CD14-positive monocyte (primary cell): ENCODE data around the gene GLG1. TPM values are rescaled to one million over a fixed set of nuclear protein-coding genes. Genes with fewer than 3 reads are reported as not detected.
"Not testable (repeated sequence)": the region's sequence is repeated elsewhere in the genome, so short reads cannot be mapped to it uniquely, and the experiment has no call there.

Experiments
- DNase-seq, 3 donors: peaks; one replicate each; pipeline ENCODE4 v3.0.0-alpha.2; 2011 to 2022
- H2AFZ ChIP-seq: 2 replicates; pipeline ENCODE4 v1.6.0; 2012; ENCODE audit warnings: mild to moderate bottlenecking, low read depth, low read length, inconsistent platforms; ENCODE audit not compliant: insufficient read depth, poor library complexity, severe bottlenecking
- H3K27ac ChIP-seq, 2 donors: 1 replicate in 1 of 2; 2 replicates in 1 of 2; pipeline ENCODE4 v1.5.1; 2012 to 2013; ENCODE audit warnings: low read length in 2 of 2, control low read depth in 1 of 2, inconsistent platforms in 1 of 2, low read depth in 1 of 2, mild to moderate bottlenecking in 1 of 2
- H3K27me3 ChIP-seq, 2 donors: one replicate each; pipeline versions ENCODE4 v1.6.0 to v1.6.1; 2011 to 2013; ENCODE audit warnings: low read length in 2 of 2; ENCODE audit not compliant: control insufficient read depth in 2 of 2, insufficient read depth in 2 of 2
- H3K36me3 ChIP-seq, 2 donors: replicated peaks in 1 of 2; 1 replicate in 1 of 2; 2 replicates in 1 of 2; pipeline versions ENCODE4 v1.5.1 to v1.6.1; 2012 to 2013; ENCODE audit warnings: low read length in 2 of 2, control low read depth in 1 of 2, inconsistent platforms in 1 of 2, mild to moderate bottlenecking in 1 of 2; ENCODE audit not compliant: insufficient read depth in 2 of 2, control insufficient read depth in 1 of 2
- H3K4me1 ChIP-seq, 2 donors: 1 replicate in 1 of 2; 2 replicates in 1 of 2; pipeline versions ENCODE4 v1.5.1 to v1.6.1; 2012 to 2013; ENCODE audit warnings: low read length in 2 of 2, control low read depth in 1 of 2, inconsistent platforms in 1 of 2, mild to moderate bottlenecking in 1 of 2, moderate library complexity in 1 of 2; ENCODE audit not compliant: insufficient read depth in 2 of 2, control insufficient read depth in 1 of 2
- H3K4me2 ChIP-seq: replicated peaks from 2 replicates; pipeline ENCODE3; 2012; ENCODE audit warnings: low read length, moderate library complexity, mild to moderate bottlenecking; ENCODE audit not compliant: poor library complexity, severe bottlenecking; ENCODE audit errors: extremely low read depth
- H3K4me3 ChIP-seq, 3 experiments: fragments of 200-600 bp in 1 of 3; sonication (generic) in 1 of 3; replicated peaks in 1 of 3; 1 replicate in 2 of 3; 2 replicates in 1 of 3; pipeline ENCODE4 v1.5.1; 2011 to 2013; ENCODE audit warnings: low read length in 3 of 3, mild to moderate bottlenecking in 3 of 3, control low read depth in 2 of 3, low read depth in 2 of 3, inconsistent platforms in 1 of 3, moderate library complexity in 1 of 3
- H3K79me2 ChIP-seq: 2 replicates; pipeline ENCODE4 v1.6.0; 2012; ENCODE audit warnings: mild to moderate bottlenecking, control low read depth, inconsistent platforms, low read length, moderate library complexity; ENCODE audit not compliant: insufficient read depth
- H3K9ac ChIP-seq: 2 replicates; pipeline ENCODE4 v1.6.0; 2017; ENCODE audit warnings: low read length, mild to moderate bottlenecking; ENCODE audit not compliant: insufficient read depth, poor library complexity, severe bottlenecking
- H3K9me3 ChIP-seq, 2 donors: replicated peaks in 1 of 2; 1 replicate in 1 of 2; 2 replicates in 1 of 2; pipeline versions ENCODE4 v1.5.1 to v1.6.1; 2012 to 2013; ENCODE audit warnings: low read length in 2 of 2, control low read depth in 1 of 2; ENCODE audit not compliant: control insufficient read depth in 1 of 2, insufficient read depth in 1 of 2
- H4K20me1 ChIP-seq: 2 replicates; pipeline ENCODE4 v1.6.0; 2012; ENCODE audit warnings: mild to moderate bottlenecking, low read length, control low read depth, moderate library complexity; ENCODE audit not compliant: insufficient read depth
- H3K27ac Mint-ChIP-seq, 7 donors: one replicate each; pipeline ENCODE4 v1.8.0; 2020; ENCODE audit warnings: mild to moderate bottlenecking in 7 of 7, mixed read lengths in 7 of 7, moderate library complexity in 6 of 7, inconsistent platforms in 2 of 7
- H3K27me3 Mint-ChIP-seq, 3 donors: one replicate each; pipeline ENCODE4 v1.8.0; 2021 to 2022; ENCODE audit warnings: low read depth in 3 of 3, mild to moderate bottlenecking in 3 of 3, mixed read lengths in 3 of 3, moderate library complexity in 3 of 3, inconsistent platforms in 1 of 3
- H3K36me3 Mint-ChIP-seq, 2 donors: one replicate each; pipeline ENCODE4 v1.8.0; 2020; ENCODE audit warnings: mixed read lengths in 2 of 2, inconsistent platforms in 1 of 2, mild to moderate bottlenecking in 1 of 2
- H3K4me1 Mint-ChIP-seq: one replicate; pipeline ENCODE4 v1.8.0; 2020; ENCODE audit warnings: mild to moderate bottlenecking, mixed read lengths
- H3K4me3 Mint-ChIP-seq, 2 donors: one replicate each; pipeline ENCODE4 v1.8.0; 2020; ENCODE audit warnings: mild to moderate bottlenecking in 2 of 2, mixed read lengths in 2 of 2, moderate library complexity in 1 of 2
- H3K9me3 Mint-ChIP-seq, 7 donors: one replicate each; pipeline ENCODE4 v1.8.0; 2020 to 2022; ENCODE audit warnings: mixed read lengths in 7 of 7, mild to moderate bottlenecking in 6 of 7, moderate library complexity in 6 of 7, inconsistent platforms in 2 of 7
- WGBS: methylation state at CpG from one replicate; pipeline ENCODE4 v1.1.5; 2013; ENCODE audit warnings: missing lambda C conversion rate; ENCODE audit not compliant: insufficient coverage; 5-methylcytosine and 5-hydroxymethylcytosine counted together
- intact Hi-C, 2 donors: fragments of 100-400 bp; cut with micrococcal nuclease; formaldehyde crosslinking; loops; one replicate each; pipeline versions ENCODE4 v1.15.0 to v1.15.1; 2023
- polyA plus RNA-seq, 3 donors: library from polyadenylated mRNA; depleted of rRNA in 1 of 3; unstranded in 2 of 3; stranded (reverse) in 1 of 3; fragments of 300-500 nt in 2 of 3; fragments of >200 nt in 1 of 3; fragmentation: Illumina TruSeq in 2 of 3; gene quantifications; 1 replicate in 2 of 3; 2 replicates in 1 of 3; pipeline ENCODE4 v1.2.3, GENCODE V29; 2012 to 2021
- TF ChIP-seq, protein P1 (sequence below): fragments of 200-600 bp; IDR thresholded peaks from one replicate; pipeline ENCODE4 v1.8.0; 2022; ENCODE audit warnings: antibody characterized with exemption, mild to moderate bottlenecking

GLG1 gene
- polyA plus RNA-seq, 3 donors, result 40.3 to 69.1 (median 51.1) TPM

GRCh38 chr16:74556375-74556922 is 50.5 kb downstream of the GLG1 start:
- no peak overlapping the region for H3K4me2 ChIP-seq

DNA sequence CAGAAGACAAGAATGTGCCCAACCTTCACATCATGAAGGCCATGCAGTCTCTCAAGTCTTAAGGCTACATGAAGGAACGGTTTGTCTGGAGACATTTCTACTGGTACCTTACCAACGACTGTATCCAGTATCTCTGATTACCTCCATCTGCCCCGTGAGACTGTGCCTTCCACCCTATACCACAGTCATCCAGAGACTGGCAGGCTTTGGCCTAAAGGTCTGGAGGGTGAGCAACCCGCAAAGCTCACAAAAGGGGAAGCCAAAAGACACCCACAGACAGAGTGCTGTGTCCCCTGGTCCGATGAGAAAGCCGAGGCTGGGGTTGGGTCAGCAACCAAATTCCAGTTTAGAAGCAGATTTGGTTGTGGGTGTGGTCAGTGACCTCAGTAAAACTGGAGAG is 54.6 kb downstream of the GLG1 start:
- H3K36me3 ChIP-seq, H3K9me3 Mint-ChIP-seq, intact Hi-C loops, H3K27ac Mint-ChIP-seq, DNase-seq, H2AFZ ChIP-seq, H3K4me1 ChIP-seq, H3K9ac ChIP-seq, H3K27me3 Mint-ChIP-seq, H3K27me3 ChIP-seq, H3K9me3 ChIP-seq, H3K4me2 ChIP-seq, H3K4me3 ChIP-seq, H3K27ac ChIP-seq, H3K36me3 Mint-ChIP-seq, H3K4me3 Mint-ChIP-seq, H3K4me1 Mint-ChIP-seq: not testable (repeated sequence)
- WGBS, result no CpG with 5 or more reads among the region's 6 CpGs
- H4K20me1 ChIP-seq, result peaks cover 30% of the 10 kb centered on the region
- H3K79me2 ChIP-seq, result peaks cover 28% of the 10 kb centered on the region

More at GRCh38 chr16:74556375-74556922, 50.5 kb downstream of the GLG1 start:
- peaks cover 0 to 9% of the 10 kb centered on the region in 2 donors for H3K36me3 Mint-ChIP-seq
- Histone ChIP-seq H4K20me1 (peaks cover 61% of the 10 kb centered on the region), H2AFZ (no peak overlapping the region), H3K4me1 (peaks cover 0 to 4% of the 10 kb centered on the region in 2 donors), H3K27me3 (no peaks in the 10 kb centered on the region), H3K9ac (no peak overlapping the region), H3K4me3 (no peak overlapping the region), H3K9me3 (no peaks in the 10 kb centered on the region), H3K79me2 (peaks cover 56% of the 10 kb centered on the region), H3K36me3 (peaks cover 0 to 5% of the 10 kb centered on the region in 2 donors), H3K27ac (no peak overlapping the region)
- DNase-seq, result no peak
- peaks cover 6% of the 10 kb centered on the region for H3K4me1 Mint-ChIP-seq
- no peak overlapping the region for H3K4me3 Mint-ChIP-seq
- no peak overlapping the region for H3K27ac Mint-ChIP-seq
- no CpG with 5 or more reads among the region's 1 CpG for WGBS
- TF ChIP-seq, protein P1, sequence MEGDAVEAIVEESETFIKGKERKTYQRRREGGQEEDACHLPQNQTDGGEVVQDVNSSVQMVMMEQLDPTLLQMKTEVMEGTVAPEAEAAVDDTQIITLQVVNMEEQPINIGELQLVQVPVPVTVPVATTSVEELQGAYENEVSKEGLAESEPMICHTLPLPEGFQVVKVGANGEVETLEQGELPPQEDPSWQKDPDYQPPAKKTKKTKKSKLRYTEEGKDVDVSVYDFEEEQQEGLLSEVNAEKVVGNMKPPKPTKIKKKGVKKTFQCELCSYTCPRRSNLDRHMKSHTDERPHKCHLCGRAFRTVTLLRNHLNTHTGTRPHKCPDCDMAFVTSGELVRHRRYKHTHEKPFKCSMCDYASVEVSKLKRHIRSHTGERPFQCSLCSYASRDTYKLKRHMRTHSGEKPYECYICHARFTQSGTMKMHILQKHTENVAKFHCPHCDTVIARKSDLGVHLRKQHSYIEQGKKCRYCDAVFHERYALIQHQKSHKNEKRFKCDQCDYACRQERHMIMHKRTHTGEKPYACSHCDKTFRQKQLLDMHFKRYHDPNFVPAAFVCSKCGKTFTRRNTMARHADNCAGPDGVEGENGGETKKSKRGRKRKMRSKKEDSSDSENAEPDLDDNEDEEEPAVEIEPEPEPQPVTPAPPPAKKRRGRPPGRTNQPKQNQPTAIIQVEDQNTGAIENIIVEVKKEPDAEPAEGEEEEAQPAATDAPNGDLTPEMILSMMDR, result no peak
- H3K9me3 Mint-ChIP-seq, result no peaks in the 10 kb centered on the region
- no peaks in the 10 kb centered on the region for H3K27me3 Mint-ChIP-seq
- intact Hi-C loops, result no loop called here

- H3K4me1 ChIP-seq, H3K27ac ChIP-seq, H3K36me3 ChIP-seq, H3K4me2 ChIP-seq, H3K9me3 ChIP-seq, H3K4me3 ChIP-seq, H3K9me3 Mint-ChIP-seq, intact Hi-C loops, H3K27me3 ChIP-seq, DNase-seq, H3K4me1 Mint-ChIP-seq, H2AFZ ChIP-seq, H3K36me3 Mint-ChIP-seq, H3K27ac Mint-ChIP-seq, H3K27me3 Mint-ChIP-seq, H3K9ac ChIP-seq, H3K4me3 Mint-ChIP-seq: not testable (repeated sequence)
- Histone ChIP-seq H3K79me2 (peaks cover 21% of the 10 kb centered on the region), H4K20me1 (peaks cover 20% of the 10 kb centered on the region)
- no CpG with 5 or more reads among the region's 7 CpGs for WGBS
These were observed 56.5 kb downstream of the GLG1 start for GRCh38 chr16:74550227-74551019.

DNA sequence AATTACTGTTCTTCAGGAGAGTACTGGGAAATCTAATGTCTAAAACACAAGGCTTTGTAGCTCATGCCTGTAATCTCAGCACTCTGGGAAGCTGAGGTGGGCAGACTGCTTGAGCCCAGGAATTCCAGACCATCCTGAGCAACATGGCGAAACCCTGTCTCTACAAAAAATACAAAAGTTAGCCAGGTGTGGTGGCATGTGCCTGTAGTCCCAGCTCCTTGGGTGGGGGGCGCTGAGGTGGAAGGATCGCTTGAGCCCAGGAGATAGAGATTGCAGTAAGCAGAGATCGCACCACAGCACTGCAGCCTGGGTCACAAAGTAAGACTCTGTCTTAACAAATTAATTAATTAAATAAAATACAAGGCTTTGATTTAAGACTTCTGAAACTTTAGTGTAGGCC is 60.8 kb downstream of the GLG1 start:
- not testable (repeated sequence) for H3K27ac Mint-ChIP-seq

More for the DNA sequence above, 60.8 kb downstream of the GLG1 start:
- H3K9me3 ChIP-seq, H3K36me3 Mint-ChIP-seq, H3K4me1 Mint-ChIP-seq, H3K27me3 Mint-ChIP-seq, DNase-seq, intact Hi-C loops, H3K4me3 ChIP-seq, H3K27ac ChIP-seq, H3K9ac ChIP-seq, H3K4me3 Mint-ChIP-seq, H3K4me2 ChIP-seq, H3K4me1 ChIP-seq, H3K36me3 ChIP-seq, H3K27me3 ChIP-seq, H2AFZ ChIP-seq: not testable (repeated sequence)
- WGBS, result no CpG with 5 or more reads among the region's 4 CpGs
- Histone ChIP-seq H4K20me1 (peaks cover 30% of the 10 kb centered on the region), H3K79me2 (peaks cover 34% of the 10 kb centered on the region)
- H3K9me3 Mint-ChIP-seq, result peaks cover 0 to 12% (median 7%) of the 10 kb centered on the region in 7 donors
